NCI-H446 (cell line): ENCODE results near the gene TFE3.
"Not testable (repeated sequence)": the region's sequence is repeated elsewhere in the genome, so short reads cannot be mapped to it uniquely, and the experiment has no call there.

ENCODE experiments used
- DNase-seq, 2 experiments: peaks; one replicate each; lab custom pipeline; 2025; lab: John Stamatoyannopoulos, UW

Gene TFE3

GRCh38 chrX:49000636-49001035 is 42.5 kb downstream of the TFE3 start:
- no peak for DNase-seq

- DNase-seq = no peak
These were observed 44.1 kb downstream of the TFE3 start for GRCh38 chrX:48999030-48999429.

- DNase-seq = no peak
These were observed 44.8 kb downstream of the TFE3 start for GRCh38 chrX:48998391-48998790.

GRCh38 chrX:48997865-48998264 is 45.3 kb downstream of the TFE3 start:
- DNase-seq = no peak

GRCh38 chrX:48997455-48997854 is 45.7 kb downstream of the TFE3 start:
- no peak for DNase-seq

- DNase-seq = no peak
These were observed 46.2 kb downstream of the TFE3 start for GRCh38 chrX:48996969-48997368.

GRCh38 chrX:48992341-48992740 is 50.8 kb downstream of the TFE3 start:
- DNase-seq = no peak

GRCh38 chrX:48989483-48989882 is 53.7 kb downstream of the TFE3 start:
- no peak for DNase-seq

GRCh38 chrX:48983896-48984295 is 59.3 kb downstream of the TFE3 start:
- no peak for DNase-seq

- DNase-seq = no peak
These were observed 60.1 kb downstream of the TFE3 start for GRCh38 chrX:48983081-48983480.

- DNase-seq = no peak
These were observed 62.0 kb downstream of the TFE3 start for GRCh38 chrX:48981178-48981577.

GRCh38 chrX:48980341-48980740 is 62.8 kb downstream of the TFE3 start:
- not testable (repeated sequence) for DNase-seq
